Measurements from ENCODE around the gene TRIM10.
"Not testable (repeated sequence)": the region's sequence is repeated elsewhere in the genome, so short reads cannot be mapped to it uniquely, and the experiment has no call there.

TRIM10 gene

GRCh38 chr6:30127238-30128093, 33.5 kb downstream of the TRIM10 start:
- no peak for DNase-seq

GRCh38 chr6:30122515-30122914, 38.5 kb downstream of the TRIM10 start:
- no peak for DNase-seq

- no peak for DNase-seq
Observed at GRCh38 chr6:30121446-30122366, 39.3 kb downstream of the TRIM10 start.

- DNase-seq, result not testable (repeated sequence)
Observed at GRCh38 chr6:30118691-30119090, 42.3 kb downstream of the TRIM10 start.

GRCh38 chr6:30116724-30117123, 44.3 kb downstream of the TRIM10 start:
- DNase-seq, result no peak

GRCh38 chr6:30113841-30114240, 47.2 kb downstream of the TRIM10 start:
- no peak for DNase-seq

GRCh38 chr6:30113003-30113759, 47.8 kb downstream of the TRIM10 start, which contains the start of gene TRIM31:
TSS of gene TRIM31 (minus strand) at chr6:30113090. CDS start at chr6:30112805, 285 bp downstream.
- DNase-seq, result no peak

GRCh38 chr6:30112402-30112994, 48.5 kb downstream of the TRIM10 start:
- no peak for DNase-seq

- DNase-seq, result no peak
Observed at GRCh38 chr6:30111266-30111856, 49.6 kb downstream of the TRIM10 start.

- no peak for DNase-seq
Observed at GRCh38 chr6:30104661-30105060, 56.4 kb downstream of the TRIM10 start.

- no peak for DNase-seq
Observed at GRCh38 chr6:30103872-30104179, 57.2 kb downstream of the TRIM10 start.

GRCh38 chr6:30102970-30103871, 57.8 kb downstream of the TRIM10 start:
- DNase-seq, result peak; percentile 83

GRCh38 chr6:30102414-30102969, 58.5 kb downstream of the TRIM10 start:
- DNase-seq, result no peak

All from fibroblast of skin of back (primary cell).